IPS DF 6.9 (cell line): ENCODE measurements around the gene CR1.
"Not testable (repeated sequence)": the region's sequence is repeated elsewhere in the genome, so short reads cannot be mapped to it uniquely, and the experiment has no call there.

Experiments
- DNase-seq: peaks from one replicate; pipeline ENCODE4 v3.0.0-alpha.2; 2013; ENCODE audit warnings: low read depth, low spot score
- H3K27ac ChIP-seq: one replicate; pipeline ENCODE4 v1.5.1; 2013; ENCODE audit warnings: low read length, control low read depth
- H3K27me3 ChIP-seq: 2 replicates; pipeline ENCODE4 v1.6.1; 2013; ENCODE audit warnings: mild to moderate bottlenecking, low read length; ENCODE audit not compliant: control insufficient read depth, insufficient read depth
- H3K36me3 ChIP-seq: 2 replicates; pipeline ENCODE4 v1.6.1; 2013; ENCODE audit warnings: low read length; ENCODE audit not compliant: control insufficient read depth, insufficient read depth
- H3K4me1 ChIP-seq: 2 replicates; pipeline ENCODE4 v1.6.1; 2013; ENCODE audit warnings: low read length; ENCODE audit not compliant: control insufficient read depth, insufficient read depth
- H3K4me3 ChIP-seq: 2 replicates; pipeline ENCODE4 v1.5.1; 2013; ENCODE audit warnings: mild to moderate bottlenecking, low read length
- H3K9me3 ChIP-seq: 2 replicates; pipeline ENCODE4 v1.6.1; 2013; ENCODE audit warnings: low read length, inconsistent platforms; ENCODE audit not compliant: control insufficient read depth, insufficient read depth
- WGBS: extraction: QIAGEN DNeasy Blood & Tissue Kit; methylation state at CpG from one replicate; pipeline ENCODE4 v1.1.7; 2013; ENCODE audit warnings: mixed read lengths, missing lambda C conversion rate; ENCODE audit not compliant: insufficient read length, insufficient coverage; 5-methylcytosine and 5-hydroxymethylcytosine counted together

Gene CR1

DNA sequence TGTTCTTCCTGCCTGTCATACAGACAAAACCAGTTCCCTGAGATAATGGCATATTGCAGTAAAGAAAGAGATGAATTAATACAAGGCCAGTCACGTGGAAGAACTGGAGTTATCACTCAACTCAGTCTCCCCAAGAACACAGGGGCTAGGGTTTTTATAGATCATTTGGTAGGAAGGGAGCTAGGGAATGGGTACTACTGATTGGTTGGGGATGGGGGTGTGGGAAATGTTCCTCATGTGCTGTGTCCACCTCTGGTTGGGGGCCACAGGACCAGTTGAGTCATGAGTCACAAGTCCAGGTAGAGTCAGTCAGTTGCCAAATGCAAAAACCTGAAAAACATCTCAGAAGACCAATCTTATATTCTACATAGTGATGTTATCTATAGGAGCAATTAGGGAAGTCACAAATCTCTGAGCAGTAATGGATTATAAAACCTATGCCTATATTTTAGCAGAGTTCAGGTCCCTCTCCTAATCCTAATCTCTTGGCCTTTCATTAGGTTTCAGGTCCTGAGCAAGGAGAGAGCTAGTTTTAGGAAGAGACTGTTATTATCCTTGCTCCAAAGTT, 129.6 kb downstream of the CR1 start:
- not testable (repeated sequence) for H3K9me3 ChIP-seq, H3K36me3 ChIP-seq, H3K27me3 ChIP-seq, DNase-seq, H3K27ac ChIP-seq, H3K4me3 ChIP-seq, H3K4me1 ChIP-seq
- no CpG with 5 or more reads among the region's 1 CpG for WGBS

DNA sequence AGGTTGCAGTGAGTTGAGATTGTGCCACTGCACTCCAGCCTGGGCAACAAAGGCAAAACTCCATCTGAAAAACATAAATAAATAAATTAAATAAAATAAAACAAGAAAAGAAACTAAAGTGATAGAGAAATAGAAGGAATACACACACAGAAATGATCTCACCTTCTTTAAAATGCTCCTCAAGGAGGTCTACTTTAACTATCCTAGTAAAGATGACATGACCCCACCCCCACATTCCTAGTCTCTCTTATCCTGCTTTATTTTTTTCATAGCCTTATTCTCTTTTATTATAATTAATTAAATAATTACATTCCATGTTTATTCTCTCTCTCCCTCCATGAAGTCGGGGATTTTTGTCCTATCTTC, 131.0 kb downstream of the CR1 start:
- Histone ChIP-seq H3K27me3 (no peaks in the 10 kb centered on the region), H3K36me3 (no peaks in the 10 kb centered on the region), H3K4me3 (no peak overlapping the region), H3K4me1 (no peaks in the 10 kb centered on the region), H3K27ac (no peak overlapping the region), H3K9me3 (no peaks in the 10 kb centered on the region)
- DNase-seq = no peak
- WGBS = no CpG with 5 or more reads among the region's 1 CpG

DNA sequence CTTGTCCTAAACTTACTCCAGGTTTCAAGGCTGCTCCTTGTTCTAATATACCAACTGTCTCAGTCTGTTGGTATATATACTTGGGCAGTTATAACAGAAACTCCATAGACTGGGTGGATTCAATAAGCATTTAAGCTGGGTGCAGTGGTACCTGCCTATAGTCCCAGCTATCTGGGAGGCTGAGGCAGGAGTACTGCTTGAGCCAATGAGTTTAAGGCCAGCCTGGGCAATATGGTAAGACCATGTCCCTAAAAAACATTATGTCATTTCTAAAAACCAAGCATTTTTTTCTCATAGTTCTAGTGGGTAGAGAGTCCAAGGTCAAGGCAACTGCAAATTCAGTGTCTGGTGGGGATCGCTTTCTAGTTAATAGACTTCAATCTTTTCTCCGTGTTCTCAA, 131.5 kb downstream of the CR1 start:
- Histone ChIP-seq H3K27ac (no peak overlapping the region), H3K4me1 (no peaks in the 10 kb centered on the region), H3K4me3 (no peak overlapping the region), H3K27me3 (no peaks in the 10 kb centered on the region), H3K36me3 (no peaks in the 10 kb centered on the region), H3K9me3 (no peaks in the 10 kb centered on the region)
- no peak for DNase-seq
- no CpG with 5 or more reads among the region's 2 CpGs for WGBS

DNA sequence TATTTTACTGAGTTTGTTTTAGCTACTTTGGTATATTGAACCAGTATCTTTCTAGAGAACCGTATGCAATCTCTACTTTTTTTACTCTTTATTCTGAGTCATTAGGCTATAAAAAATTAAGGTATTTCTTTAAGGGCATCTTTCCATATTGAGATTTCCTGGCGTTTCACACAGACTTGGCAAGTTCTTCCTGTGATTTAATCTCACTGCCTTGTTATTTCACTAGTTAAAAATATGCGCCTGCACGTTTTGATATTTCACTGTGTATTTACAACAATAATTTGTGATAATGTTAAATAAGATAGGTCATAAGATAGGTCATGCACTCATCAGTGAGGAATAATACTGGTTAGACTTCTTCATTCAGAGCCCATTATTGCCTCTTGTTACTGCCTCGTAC, 132.8 kb downstream of the CR1 start:
- Histone ChIP-seq H3K27me3 (no peaks in the 10 kb centered on the region), H3K36me3 (no peaks in the 10 kb centered on the region), H3K27ac (no peak overlapping the region), H3K4me1 (no peaks in the 10 kb centered on the region), H3K4me3 (no peak overlapping the region), H3K9me3 (no peaks in the 10 kb centered on the region)
- no peak for DNase-seq
- WGBS = no CpG with 5 or more reads among the region's 5 CpGs

DNA sequence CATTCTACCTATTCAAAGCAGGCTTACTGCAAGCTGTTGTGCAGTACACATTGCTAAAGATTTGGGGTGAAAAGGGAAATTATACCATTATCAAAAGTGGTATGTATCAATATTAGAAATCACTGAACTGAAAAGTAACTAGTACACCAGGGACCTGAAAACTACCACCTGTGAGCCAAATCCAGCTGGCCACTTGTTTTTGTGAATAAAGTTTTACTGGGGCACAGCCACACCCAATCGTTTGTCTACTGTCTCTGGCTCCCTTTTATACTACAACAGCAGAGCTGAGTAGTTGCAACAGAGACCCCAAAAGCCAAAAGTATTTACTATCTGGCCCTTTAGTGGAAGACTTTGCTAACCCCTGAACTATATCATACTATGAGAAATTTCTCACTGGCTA, 135.2 kb downstream of the CR1 start:
- Histone ChIP-seq H3K9me3 (no peaks in the 10 kb centered on the region), H3K4me1 (no peaks in the 10 kb centered on the region; the same call in 1 of the 2 replicates), H3K27ac (no peak overlapping the region), H3K4me3 (no peak overlapping the region), H3K27me3 (no peaks in the 10 kb centered on the region), H3K36me3 (no peaks in the 10 kb centered on the region)
- DNase-seq = no peak
- WGBS = no CpG with 5 or more reads among the region's 1 CpG

DNA sequence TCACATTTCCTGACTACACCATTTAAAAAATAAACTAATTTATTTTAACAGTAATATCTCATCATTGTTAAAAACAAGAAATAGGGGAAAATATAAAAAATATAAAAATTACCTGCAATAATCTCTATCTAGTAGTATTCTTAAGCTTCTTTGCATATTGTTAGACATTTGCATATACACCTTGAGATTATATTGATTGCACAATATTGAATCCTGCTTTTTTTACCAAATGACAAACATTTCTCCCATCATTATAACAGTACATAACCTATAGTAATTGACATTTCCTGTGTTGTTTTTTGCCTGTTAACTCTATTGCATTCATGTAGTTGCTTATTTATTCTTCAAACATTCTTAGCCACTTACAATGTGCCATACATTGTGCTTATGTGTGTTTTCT, 137.3 kb downstream of the CR1 start:
- Histone ChIP-seq H3K4me1 (no peaks in the 10 kb centered on the region; the same call in 1 of the 2 replicates), H3K36me3 (no peaks in the 10 kb centered on the region), H3K27ac (no peak overlapping the region), H3K9me3 (no peaks in the 10 kb centered on the region), H3K4me3 (no peak overlapping the region), H3K27me3 (no peaks in the 10 kb centered on the region)
- DNase-seq = no peak

DNA sequence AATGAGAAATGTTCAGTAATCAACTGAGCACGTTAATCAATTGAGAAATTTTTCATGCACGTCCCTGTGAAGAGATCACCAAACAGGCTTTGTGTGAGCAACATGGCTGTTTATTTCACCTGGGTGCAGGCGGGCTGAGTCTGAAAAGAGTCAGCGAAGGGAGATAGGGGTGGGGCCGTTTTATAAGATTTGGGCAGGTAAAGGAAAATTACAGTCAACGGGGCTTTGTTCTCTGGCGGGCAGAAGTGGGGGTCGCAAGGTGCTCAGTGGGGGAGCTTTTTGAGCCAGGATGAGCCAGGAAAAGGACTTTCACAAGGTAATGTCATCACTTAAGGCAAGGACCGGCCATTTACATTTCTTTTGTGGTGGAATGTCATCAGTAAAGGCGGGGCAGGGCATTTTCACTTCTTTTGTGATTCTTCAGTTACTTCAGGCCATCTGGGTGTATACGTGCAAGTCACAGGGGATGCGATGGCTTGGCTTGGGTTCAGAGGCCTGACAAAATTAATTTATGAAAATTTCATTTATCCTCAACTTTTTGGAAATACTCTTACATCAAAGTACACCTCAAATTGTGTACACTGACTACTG, 137.8 kb downstream of the CR1 start:
- not testable (repeated sequence) for H3K27me3 ChIP-seq, H3K9me3 ChIP-seq, H3K4me3 ChIP-seq, H3K4me1 ChIP-seq, H3K27ac ChIP-seq, DNase-seq, H3K36me3 ChIP-seq
- WGBS = no CpG with 5 or more reads among the region's 12 CpGs

DNA sequence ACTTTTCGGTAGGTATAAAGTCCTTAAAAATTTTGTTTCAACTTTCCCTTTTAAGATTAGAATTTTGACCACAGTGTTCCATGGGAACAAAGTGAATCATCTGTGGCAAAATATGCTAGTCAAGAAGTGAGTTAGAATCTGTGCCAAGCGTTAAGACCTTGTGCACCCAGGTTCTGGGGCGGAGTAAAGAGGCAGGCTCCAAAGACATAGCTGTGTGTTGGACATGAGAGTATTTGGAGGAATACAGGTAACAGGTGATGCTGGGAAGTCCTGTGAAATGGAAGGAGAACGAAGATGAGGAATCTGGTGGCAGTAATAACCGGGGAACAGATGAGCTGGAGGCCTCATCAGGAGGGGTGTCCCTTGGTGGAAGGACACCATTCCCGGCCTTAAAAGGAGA, 138.3 kb downstream of the CR1 start:
- H3K27me3 ChIP-seq, DNase-seq, H3K4me1 ChIP-seq, H3K27ac ChIP-seq, H3K4me3 ChIP-seq, H3K9me3 ChIP-seq, H3K36me3 ChIP-seq: not testable (repeated sequence)
- WGBS = no CpG with 5 or more reads among the region's 6 CpGs

DNA sequence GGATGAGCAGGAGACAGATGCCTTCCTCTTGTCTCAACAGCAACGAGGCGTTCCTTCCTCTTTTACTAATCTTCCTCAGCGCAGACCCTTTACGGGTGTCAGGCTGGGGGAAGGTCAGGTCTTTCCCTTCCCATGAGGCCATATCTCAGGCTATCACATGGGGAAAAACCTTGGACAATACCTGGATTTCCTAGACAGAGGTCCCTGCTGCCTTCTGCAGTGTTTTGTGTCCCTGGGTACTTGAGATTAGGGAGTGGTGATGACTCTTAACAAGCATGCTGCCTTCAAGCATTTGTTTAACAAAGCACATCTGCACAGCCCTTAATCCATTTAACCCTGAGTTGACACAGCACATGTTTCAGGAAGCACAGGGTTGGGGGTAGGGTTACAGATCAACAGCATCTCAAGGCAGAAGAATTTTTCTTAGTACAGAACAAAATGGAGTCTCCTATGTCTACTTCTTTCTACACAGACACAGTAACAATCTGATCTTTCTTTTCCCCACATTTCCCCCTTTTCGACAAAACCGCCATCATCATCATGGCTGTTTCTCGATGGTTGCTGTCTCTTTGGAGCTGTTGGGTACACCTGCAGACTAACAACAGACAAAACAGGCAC, 139.7 kb downstream of the CR1 start:
- not testable (repeated sequence) for H3K9me3 ChIP-seq, H3K27ac ChIP-seq, H3K4me1 ChIP-seq, H3K36me3 ChIP-seq, H3K27me3 ChIP-seq, DNase-seq, H3K4me3 ChIP-seq
- WGBS = no CpG with 5 or more reads among the region's 7 CpGs

DNA sequence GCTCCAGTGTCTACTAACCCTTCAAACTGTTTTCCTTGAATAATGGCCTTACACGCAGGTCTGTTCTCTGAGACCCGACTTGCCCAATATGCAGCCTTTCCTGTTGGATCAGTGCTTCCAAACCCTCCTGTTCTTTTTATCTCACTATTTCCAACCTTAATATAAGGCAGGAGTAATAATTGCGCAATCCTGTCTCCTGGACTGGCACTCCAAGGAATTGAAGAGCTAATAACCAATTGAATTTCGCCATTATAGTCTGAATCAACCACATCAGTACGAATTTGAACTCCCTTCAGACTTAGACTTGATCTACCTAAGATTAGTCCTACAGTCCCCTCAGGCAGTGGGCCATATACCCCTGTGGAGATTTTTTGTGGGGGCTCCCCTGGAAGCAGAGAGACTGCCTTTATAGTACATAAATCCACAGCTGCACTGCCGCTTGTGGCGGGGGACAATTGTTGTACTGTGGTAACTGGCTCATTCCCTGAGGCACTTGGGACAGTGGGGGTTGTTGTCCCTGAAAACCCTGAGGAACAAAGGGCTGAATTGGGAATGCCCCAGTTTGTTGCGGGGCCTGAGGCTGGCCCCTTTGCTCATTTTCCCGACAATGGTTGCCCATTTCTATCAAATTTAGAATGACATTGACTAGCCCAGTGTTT, 142.7 kb downstream of the CR1 start:
- H3K27ac ChIP-seq, H3K36me3 ChIP-seq, H3K4me1 ChIP-seq, H3K27me3 ChIP-seq, H3K4me3 ChIP-seq, DNase-seq, H3K9me3 ChIP-seq: not testable (repeated sequence)
- WGBS = no CpG with 5 or more reads among the region's 9 CpGs

DNA sequence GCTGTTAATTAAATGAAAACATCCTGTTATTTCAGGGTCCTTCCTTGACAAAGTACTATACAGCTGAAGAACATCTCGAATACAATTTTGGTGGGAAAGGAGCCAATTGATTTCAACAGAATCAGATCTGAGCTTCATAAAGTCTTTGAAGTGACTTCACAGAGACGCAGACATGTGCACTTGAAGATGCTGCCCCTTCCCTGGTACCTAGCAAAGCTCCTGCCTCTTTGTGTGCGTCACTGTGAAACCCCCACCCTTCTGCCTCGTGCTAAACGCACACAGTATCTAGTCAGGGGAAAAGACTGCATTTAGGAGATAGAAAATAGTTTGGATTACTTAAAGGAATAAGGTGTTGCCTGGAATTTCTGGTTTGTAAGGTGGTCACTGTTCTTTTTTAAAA, 143.4 kb downstream of the CR1 start:
- H3K4me1 ChIP-seq, H3K27me3 ChIP-seq, H3K27ac ChIP-seq, H3K4me3 ChIP-seq, H3K36me3 ChIP-seq, H3K9me3 ChIP-seq, DNase-seq: not testable (repeated sequence)
- WGBS = no CpG with 5 or more reads among the region's 5 CpGs
